HEK293 (cell line): ENCODE results near the gene STAMBPL1.

Experiments
- EGR2 ChIP-seq: fragments of 450-650 bp; formaldehyde crosslinking; IDR thresholded peaks from 2 replicates; pipeline ENCODE4 v1.5.1; 2016; ENCODE audit warnings: low read depth, missing biosample characterization, missing genetic modification characterization
- ELK4 ChIP-seq: IDR thresholded peaks from 2 replicates; pipeline ENCODE4 v1.6.1; 2011; ENCODE audit warnings: mild to moderate bottlenecking, low read depth, low read length, borderline replicate concordance
- KLF1 ChIP-seq: fragments of 450-650 bp; formaldehyde crosslinking; IDR thresholded peaks from 2 replicates; pipeline ENCODE4 v1.5.1; 2016; ENCODE audit warnings: missing biosample characterization, missing genetic modification characterization
- MZF1 ChIP-seq: fragments of 450-650 bp; formaldehyde crosslinking; IDR thresholded peaks from 2 replicates; pipeline ENCODE4 v1.5.1; 2017; ENCODE audit warnings: missing biosample characterization, missing genetic modification characterization, borderline replicate concordance
- PRDM1 ChIP-seq: fragments of 450-650 bp; formaldehyde crosslinking; IDR thresholded peaks from 2 replicates; pipeline ENCODE4; 2016; ENCODE audit warnings: missing biosample characterization, missing genetic modification characterization
- PRDM4 ChIP-seq: fragments of 450-650 bp; formaldehyde crosslinking; IDR thresholded peaks from 2 replicates; pipeline ENCODE4 v1.5.1; 2017; ENCODE audit warnings: missing biosample characterization, missing genetic modification characterization
- SCRT2 ChIP-seq: fragments of 450-650 bp; formaldehyde crosslinking; IDR thresholded peaks from 2 replicates; pipeline ENCODE4 v1.5.1; 2016; ENCODE audit warnings: missing biosample characterization, missing genetic modification characterization
- SETDB1 ChIP-seq: IDR thresholded peaks from one replicate; pipeline ENCODE4 v1.6.1; 2017; ENCODE audit warnings: mild to moderate bottlenecking, low read length, moderate library complexity, mixed read lengths; ENCODE audit not compliant: insufficient read length
- SP2 ChIP-seq: fragments of 450-650 bp; formaldehyde crosslinking; IDR thresholded peaks from 2 replicates; pipeline ENCODE4 v1.5.1; 2016; ENCODE audit warnings: missing biosample characterization, missing genetic modification characterization
- ZNF112 ChIP-seq: fragments of 450-650 bp; formaldehyde crosslinking; IDR thresholded peaks from 2 replicates; pipeline ENCODE4 v1.5.0; 2017; ENCODE audit warnings: missing biosample characterization, missing genetic modification characterization
- ZNF121 ChIP-seq: fragments of 450-650 bp; formaldehyde crosslinking; IDR thresholded peaks from 2 replicates; pipeline ENCODE4 v1.5.1; 2016; ENCODE audit warnings: missing biosample characterization, missing genetic modification characterization
- ZNF155 ChIP-seq: fragments of 450-650 bp; formaldehyde crosslinking; IDR thresholded peaks from 2 replicates; pipeline ENCODE4 v1.5.1; 2016; ENCODE audit warnings: missing biosample characterization, missing genetic modification characterization
- ZNF169 ChIP-seq: fragments of 450-650 bp; formaldehyde crosslinking; IDR thresholded peaks from 2 replicates; pipeline ENCODE4 v1.5.1; 2016; ENCODE audit warnings: missing biosample characterization, missing genetic modification characterization
- ZNF221 ChIP-seq: fragments of 450-650 bp; formaldehyde crosslinking; IDR thresholded peaks from 2 replicates; pipeline ENCODE4 v1.5.1; 2017; ENCODE audit warnings: missing biosample characterization, missing genetic modification characterization, borderline replicate concordance
- ZNF23 ChIP-seq: fragments of 450-650 bp; formaldehyde crosslinking; IDR thresholded peaks from 2 replicates; pipeline ENCODE4 v1.5.1; 2016; ENCODE audit warnings: missing biosample characterization, missing genetic modification characterization, borderline replicate concordance
- ZNF292 ChIP-seq: fragments of 450-650 bp; formaldehyde crosslinking; IDR thresholded peaks from 2 replicates; pipeline ENCODE4 v1.5.1; 2016; ENCODE audit warnings: low read depth, missing biosample characterization, missing genetic modification characterization, borderline replicate concordance
- ZNF544 ChIP-seq: fragments of 450-650 bp; formaldehyde crosslinking; IDR thresholded peaks from 2 replicates; pipeline ENCODE4 v1.5.0; 2017; ENCODE audit warnings: missing biosample characterization, missing genetic modification characterization
- ZNF580 ChIP-seq: fragments of 450-650 bp; formaldehyde crosslinking; IDR thresholded peaks from 2 replicates; pipeline ENCODE4 v1.5.1; 2016; ENCODE audit warnings: missing biosample characterization, missing genetic modification characterization
- ZNF623 ChIP-seq: fragments of 450-650 bp; formaldehyde crosslinking; IDR thresholded peaks from 2 replicates; pipeline ENCODE4 v1.5.1; 2016; ENCODE audit warnings: missing biosample characterization, missing genetic modification characterization
- ZNF645 ChIP-seq: fragments of 450-650 bp; formaldehyde crosslinking; IDR thresholded peaks from 2 replicates; pipeline ENCODE4; 2016; ENCODE audit warnings: missing biosample characterization, missing genetic modification characterization
- ZNF658 ChIP-seq: fragments of 450-650 bp; formaldehyde crosslinking; IDR thresholded peaks from 2 replicates; pipeline ENCODE4; 2016; ENCODE audit warnings: missing biosample characterization, missing genetic modification characterization
- ZNF837 ChIP-seq: fragments of 450-650 bp; formaldehyde crosslinking; IDR thresholded peaks from 2 replicates; pipeline ENCODE4 v1.5.1; 2016; ENCODE audit warnings: missing biosample characterization, missing genetic modification characterization
- ZNF843 ChIP-seq: fragments of 450-650 bp; formaldehyde crosslinking; IDR thresholded peaks from 2 replicates; pipeline ENCODE4 v1.5.1; 2016; ENCODE audit warnings: missing biosample characterization, missing genetic modification characterization
- ZSCAN18 ChIP-seq: fragments of 450-650 bp; formaldehyde crosslinking; IDR thresholded peaks from 2 replicates; pipeline ENCODE4 v1.5.1; 2016; ENCODE audit warnings: missing biosample characterization, missing genetic modification characterization
- ZSCAN30 ChIP-seq: fragments of 450-650 bp; IDR thresholded peaks from 2 replicates; pipeline ENCODE4 v1.5.1; 2018; ENCODE audit warnings: missing biosample characterization, mild to moderate bottlenecking, missing genetic modification characterization, moderate library complexity

The STAMBPL1 gene

DNA sequence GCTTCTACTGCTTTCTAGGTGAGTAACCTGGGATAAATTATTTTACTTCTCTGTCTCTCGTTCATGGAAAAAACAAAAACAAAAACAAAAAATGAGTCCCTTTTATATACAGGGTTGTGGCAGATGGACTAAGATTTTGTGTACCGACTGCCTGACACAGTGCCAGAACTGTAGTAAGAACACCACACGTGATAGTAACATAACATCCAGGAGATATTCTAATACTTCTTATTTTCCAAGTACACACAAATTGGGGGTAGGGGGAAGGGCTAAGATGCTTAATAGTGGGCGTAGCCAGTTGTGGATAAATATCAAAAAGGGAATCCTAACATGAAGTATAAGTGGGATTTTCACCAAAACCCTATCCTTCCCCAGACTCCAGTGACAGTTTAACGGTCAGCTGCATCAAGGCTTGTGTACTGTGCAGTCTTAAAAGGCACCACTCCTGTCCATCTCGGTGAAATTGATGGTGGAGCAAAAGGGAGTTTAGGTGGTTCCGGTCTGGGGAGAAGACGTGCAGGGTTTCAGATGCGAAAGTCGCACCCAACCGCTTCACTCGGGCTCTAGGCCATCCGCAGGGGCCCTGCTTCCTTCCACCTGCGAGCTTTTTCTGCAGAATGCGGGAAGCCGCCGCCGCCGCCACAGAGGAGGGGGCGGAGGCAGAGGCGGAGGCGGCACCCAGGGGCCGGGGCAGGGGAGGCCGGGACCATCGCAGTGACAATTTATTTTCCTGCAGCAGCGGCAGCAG lies at the start of gene STAMBPL1 (continued):
- 0 out of 2 replicates have a peak, but pooled peaks have one; percentile 7 for TF ChIP-seq PRDM4 (tag by site-specific recombination)
- TF ChIP-seq SETDB1 = no peak
- no peak for TF ChIP-seq ZNF623 (tag by site-specific recombination)
- TF ChIP-seq ZNF292 (tag by site-specific recombination) = no peak
- TF ChIP-seq KLF1 (tag by site-specific recombination) = no peak
- peak; percentile 81; the same call in 1 of the 2 replicates for TF ChIP-seq EGR2 (tag by site-specific recombination)
- TF ChIP-seq ZNF580 (tag by site-specific recombination) = peak; percentile 42; the same call in 1 of the 2 replicates
- TF ChIP-seq ZNF645 = no peak
- TF ChIP-seq ZNF837 (tag by site-specific recombination) = no peak
- TF ChIP-seq ZNF155 (tag by site-specific recombination) = no peak
- TF ChIP-seq ZNF221 = no peak
- TF ChIP-seq ZNF843 (tag by site-specific recombination) = no peak
- TF ChIP-seq ZNF658 (tag by site-specific recombination) = no peak
- no peak for TF ChIP-seq ZNF169 (tag by site-specific recombination)
- 0 out of 2 replicates have a peak, but pooled peaks have one; percentile 33 for TF ChIP-seq SCRT2 (tag by site-specific recombination)
- TF ChIP-seq ELK4 = no peak
- TF ChIP-seq SP2 = peak; percentile 58
- peak; percentile 60; the same call in 1 of the 2 replicates for TF ChIP-seq ZSCAN30 (tag by site-specific recombination)
- peak; percentile 66; the same call in 1 of the 2 replicates for TF ChIP-seq ZNF121 (tag by site-specific recombination)
- TF ChIP-seq MZF1 (tag by site-specific recombination) = no peak
- no peak for TF ChIP-seq ZNF112
- TF ChIP-seq ZNF544 (tag by site-specific recombination) = no peak
- peak; percentile 72 for TF ChIP-seq PRDM1 (tag by site-specific recombination)
- no peak for TF ChIP-seq ZNF23 (tag by site-specific recombination)
- no peak for TF ChIP-seq ZSCAN18 (tag by site-specific recombination)
